ENCODE data around the gene MRNIP. TPM values are rescaled to one million over a fixed set of nuclear protein-coding genes. Genes with fewer than 3 reads are reported as not detected.
A peak's percentile ranks its signal among the peaks of the same experiment; 100 is the strongest.

Gene MRNIP
- total RNA-seq, 3 donors from 2014 or later: 32.3 to 67.2 (median 48.8) TPM

- Histone ChIP-seq H3K27me3 (no peaks in the 10 kb centered on the region), H3K4me1 (peaks cover 19 to 24% of the 10 kb centered on the region in 2 donors), H3K36me3 (no peaks in the 10 kb centered on the region), H3K27ac (peak overlapping the region; percentile 99 to 100), H3K9me3 (no peaks in the 10 kb centered on the region), H3K4me3 (peak overlapping the region; percentile 94 to 100 (median 100))
- no peak for DNase-seq (ENCODE audit: low spot score in 2 of 2)
- TF ChIP-seq CTCF (IDR thresholded peaks at IDR 0.05): no peak
- no peak for TF ChIP-seq POLR2A (IDR thresholded peaks at IDR 0.05)
- TF ChIP-seq POLR2AphosphoS5 (IDR thresholded peaks at IDR 0.05): no peak
- intact Hi-C loops (cut with DNase I; ENCODE audit: low total_unique reads): no loop called here
These were observed 40.5 kb downstream of the MRNIP start for GRCh38 chr5:179817890-179818745.

GRCh38 chr5:179817470-179817840, 41.2 kb downstream of the MRNIP start:
- H3K27ac ChIP-seq: peak overlapping the region; percentile 82 to 100
- TF ChIP-seq POLR2AphosphoS5 (IDR thresholded peaks at IDR 0.05): no peak
- no peak for TF ChIP-seq CTCF (IDR thresholded peaks at IDR 0.05)
- TF ChIP-seq POLR2A (IDR thresholded peaks at IDR 0.05): no peak
- intact Hi-C loops (cut with DNase I; ENCODE audit: low total_unique reads): no loop called here
- DNase-seq (ENCODE audit: low spot score in 2 of 2): no peak
- peak overlapping the region; percentile 49 to 83 (median 62) for H3K4me3 ChIP-seq
- peaks cover 18 to 19% of the 10 kb centered on the region in 2 donors for H3K4me1 ChIP-seq
- H3K36me3 ChIP-seq: no peaks in the 10 kb centered on the region
- no peaks in the 10 kb centered on the region for H3K9me3 ChIP-seq
- no peaks in the 10 kb centered on the region for H3K27me3 ChIP-seq

- intact Hi-C loops (cut with DNase I; ENCODE audit: low total_unique reads): no loop called here
- no peak for DNase-seq (ENCODE audit: low spot score in 2 of 2)
- Histone ChIP-seq H3K9me3 (no peaks in the 10 kb centered on the region), H3K27me3 (no peaks in the 10 kb centered on the region), H3K4me1 (peaks cover 14 to 18% of the 10 kb centered on the region in 2 donors), H3K4me3 (peak overlapping the region; percentile 49 to 83 (median 62)), H3K36me3 (no peaks in the 10 kb centered on the region), H3K27ac (peak overlapping the region; percentile 82 to 100)
- TF ChIP-seq CTCF (IDR thresholded peaks at IDR 0.05) (no peak), POLR2AphosphoS5 (IDR thresholded peaks at IDR 0.05) (no peak), POLR2A (IDR thresholded peaks at IDR 0.05) (no peak)
These were observed 41.7 kb downstream of the MRNIP start for GRCh38 chr5:179816796-179817469.

- H3K4me1 ChIP-seq: peaks cover 14 to 16% of the 10 kb centered on the region in 2 donors
- H3K4me3 ChIP-seq: peak overlapping the region; percentile 49 to 83 (median 62)
- H3K36me3 ChIP-seq: no peaks in the 10 kb centered on the region
- no peak for TF ChIP-seq POLR2AphosphoS5 (IDR thresholded peaks at IDR 0.05)
- TF ChIP-seq CTCF (IDR thresholded peaks at IDR 0.05): no peak
- no peak for TF ChIP-seq POLR2A (IDR thresholded peaks at IDR 0.05)
- intact Hi-C loops (cut with DNase I; ENCODE audit: low total_unique reads): no loop called here
- H3K27me3 ChIP-seq: no peaks in the 10 kb centered on the region
- no peaks in the 10 kb centered on the region for H3K9me3 ChIP-seq
- peak overlapping the region; percentile 82 to 100 for H3K27ac ChIP-seq
- DNase-seq (ENCODE audit: low spot score in 2 of 2): no peak
These were observed 42.2 kb downstream of the MRNIP start for GRCh38 chr5:179816401-179816795.

All from breast epithelium (tissue), 4 donors.